GM23338 (cell line): ENCODE data around the gene NBAS. TPM values are rescaled to one million over a fixed set of nuclear protein-coding genes. Genes with fewer than 3 reads are reported as not detected.

Experiments
- ATAC-seq: fragments of 200-7000 bp; cut with Tn5 transposase; 3 replicates; pipeline ENCODE4 v1.9.1; 2020
- DNase-seq: peaks from one replicate; pipeline ENCODE4 v3.0.0-alpha.2; 2015; ENCODE audit warnings: low spot score
- H2AFZ ChIP-seq: fragments of 200-600 bp; sonication (generic); 2 replicates; pipeline ENCODE4 v1.8.0; 2016; ENCODE audit warnings: antibody characterized with exemption, mild to moderate bottlenecking, moderate library complexity
- H3F3A ChIP-seq: fragments of 200-600 bp; sonication (generic); replicated peaks from 2 replicates; pipeline ENCODE4 v1.8.0; 2017; ENCODE audit warnings: antibody characterized with exemption, mixed run types, low read depth
- H3K27ac ChIP-seq: fragments of 200-600 bp; sonication (generic); 2 replicates; pipeline ENCODE4 v1.6.1; 2016; ENCODE audit warnings: low read depth
- H3K27me3 ChIP-seq: fragments of 200-600 bp; sonication (generic); 2 replicates; pipeline ENCODE4 v1.8.0; 2016; ENCODE audit warnings: mild to moderate bottlenecking, mixed run types, moderate library complexity; ENCODE audit not compliant: insufficient read depth
- H3K36me3 ChIP-seq: fragments of 200-600 bp; sonication (generic); 2 replicates; pipeline ENCODE4 v1.8.0; 2016; ENCODE audit warnings: mild to moderate bottlenecking; ENCODE audit not compliant: insufficient read depth
- H3K4me1 ChIP-seq: fragments of 200-600 bp; sonication (generic); 2 replicates; pipeline ENCODE4 v1.8.0; 2016; ENCODE audit warnings: mild to moderate bottlenecking, moderate library complexity; ENCODE audit not compliant: insufficient read depth
- H3K4me2 ChIP-seq: fragments of 200-600 bp; sonication (generic); 2 replicates; pipeline ENCODE4 v1.7.1; 2017; ENCODE audit warnings: mixed run types
- H3K4me3 ChIP-seq: fragments of 200-600 bp; sonication (generic); 2 replicates; pipeline ENCODE4 v1.6.1; 2016; ENCODE audit warnings: mixed run types
- H3K79me2 ChIP-seq: fragments of 200-600 bp; sonication (generic); replicated peaks from 2 replicates; pipeline ENCODE4 v1.8.0; 2017; ENCODE audit warnings: mild to moderate bottlenecking; ENCODE audit not compliant: insufficient read depth
- H3K9me2 ChIP-seq: fragments of 200-600 bp; sonication (generic); 2 replicates; pipeline ENCODE4 v1.8.0; 2017; ENCODE audit not compliant: insufficient read depth
- H4K20me1 ChIP-seq: fragments of 200-600 bp; sonication (generic); replicated peaks from 2 replicates; pipeline ENCODE4 v1.8.0; 2017; ENCODE audit warnings: mild to moderate bottlenecking; ENCODE audit not compliant: insufficient read depth
- H3K27ac Mint-ChIP-seq: 2 replicates; pipeline ENCODE4 v1.8.0; 2020; ENCODE audit warnings: inconsistent platforms, mild to moderate bottlenecking, moderate library complexity, mixed read lengths
- H3K27me3 Mint-ChIP-seq: 3 replicates; pipeline ENCODE4 v1.8.0; 2022; ENCODE audit warnings: low read depth, mild to moderate bottlenecking, moderate library complexity, mixed read lengths, inconsistent platforms; ENCODE audit not compliant: insufficient read depth, poor library complexity
- H3K36me3 Mint-ChIP-seq: 3 replicates; pipeline ENCODE4 v1.8.0; 2021; ENCODE audit warnings: low read depth, mild to moderate bottlenecking, inconsistent platforms, moderate library complexity, mixed read lengths
- H3K4me1 Mint-ChIP-seq: 3 replicates; pipeline ENCODE4 v1.8.0; 2020; ENCODE audit warnings: mild to moderate bottlenecking, inconsistent platforms, mixed read lengths
- H3K4me3 Mint-ChIP-seq: 3 replicates; pipeline ENCODE4 v1.8.0; 2021; ENCODE audit warnings: moderate library complexity, mild to moderate bottlenecking, inconsistent platforms, mixed read lengths
- H3K9me3 Mint-ChIP-seq: 3 replicates; pipeline ENCODE4 v1.8.0; 2020; ENCODE audit warnings: moderate library complexity, mild to moderate bottlenecking, inconsistent platforms, mixed read lengths
- CREB1 ChIP-seq: fragments of 250-450 bp; sonication (Bioruptor Pico); IDR thresholded peaks from 2 replicates; pipeline ENCODE4 v1.5.0; 2020; ENCODE audit warnings: low read depth, mild to moderate bottlenecking, moderate library complexity
- CTCF ChIP-seq, 2 experiments: fragments of 200-600 bp in 1 of 2; sonication (generic) in 1 of 2; conservative IDR thresholded peaks; 2 replicates each; pipeline versions ENCODE4 v1.5.1 to v1.6.1; 2016 to 2017; ENCODE audit warnings: antibody characterized with exemption in 2 of 2, low read depth in 2 of 2, mild to moderate bottlenecking in 2 of 2, moderate library complexity in 1 of 2
- ETS1 ChIP-seq: IDR thresholded peaks from 2 replicates; pipeline ENCODE4 v1.6.1; 2016; ENCODE audit warnings: antibody characterized with exemption
- EZH2 ChIP-seq: fragments of 200-600 bp; sonication (generic); IDR thresholded peaks from one replicate; pipeline ENCODE4 v1.8.0; 2017; ENCODE audit warnings: antibody characterized with exemption, mild to moderate bottlenecking, low read depth; ENCODE audit not compliant: unreplicated experiment
- EZH2phosphoT487 ChIP-seq: fragments of 200-600 bp; sonication (generic); IDR thresholded peaks from one replicate; pipeline ENCODE4 v1.8.1; 2018; ENCODE audit warnings: antibody characterized with exemption; ENCODE audit not compliant: unreplicated experiment
- JUNB ChIP-seq: IDR thresholded peaks from one replicate; pipeline ENCODE4 v1.6.1; 2016; ENCODE audit warnings: antibody characterized with exemption; ENCODE audit not compliant: unreplicated experiment
- NANOG ChIP-seq: IDR thresholded peaks from 2 replicates; pipeline ENCODE4 v1.6.1; 2016; ENCODE audit warnings: antibody characterized with exemption, borderline replicate concordance
- POLR2AphosphoS5 ChIP-seq: IDR thresholded peaks from 2 replicates; pipeline ENCODE4 v1.6.1; 2016; ENCODE audit warnings: antibody characterized with exemption, low read depth
- STAT1 ChIP-seq: IDR thresholded peaks from one replicate; pipeline ENCODE4 v1.6.1; 2016; ENCODE audit warnings: antibody characterized with exemption; ENCODE audit not compliant: unreplicated experiment
- ZNF114 ChIP-seq: fragments of 250-450 bp; sonication (Bioruptor Pico); IDR thresholded peaks from 2 replicates; pipeline ENCODE4 v1.5.0; 2020; ENCODE audit warnings: mild to moderate bottlenecking, moderate library complexity
- ZNF331 ChIP-seq: fragments of 250-450 bp; sonication (Bioruptor Pico); IDR thresholded peaks from 2 replicates; pipeline ENCODE4 v1.5.0; 2020; ENCODE audit warnings: low read depth, mild to moderate bottlenecking, moderate library complexity
- polyA plus RNA-seq: library from polyadenylated mRNA; unstranded; fragments of >200 nt; fragmentation: Nextera tagmentation; extraction: Ambion mirVana; gene quantifications from 2 replicates; pipeline ENCODE4 v1.2.1, GENCODE V29; 2016
- total RNA-seq: library from RNA; depleted of rRNA; stranded (reverse); fragments of >200 nt; shearing (Covaris generic); gene quantifications from 2 replicates; pipeline ENCODE4 v1.2.3, GENCODE V29; 2014
- TF ChIP-seq, protein P1 (sequence below): fragments of 250-450 bp; sonication (Bioruptor Pico); IDR thresholded peaks from 2 replicates; pipeline ENCODE4 v1.5.0; 2020; ENCODE audit warnings: mild to moderate bottlenecking, moderate library complexity
- TF ChIP-seq, protein P2 (sequence below): IDR thresholded peaks from one replicate; pipeline ENCODE4 v1.6.1; 2018; ENCODE audit warnings: antibody characterized with exemption; ENCODE audit not compliant: unreplicated experiment

The NBAS gene
- total and polyA plus RNA-seq, 2 experiments from 2014 or later: 24.8 to 38.9 TPM

DNA sequence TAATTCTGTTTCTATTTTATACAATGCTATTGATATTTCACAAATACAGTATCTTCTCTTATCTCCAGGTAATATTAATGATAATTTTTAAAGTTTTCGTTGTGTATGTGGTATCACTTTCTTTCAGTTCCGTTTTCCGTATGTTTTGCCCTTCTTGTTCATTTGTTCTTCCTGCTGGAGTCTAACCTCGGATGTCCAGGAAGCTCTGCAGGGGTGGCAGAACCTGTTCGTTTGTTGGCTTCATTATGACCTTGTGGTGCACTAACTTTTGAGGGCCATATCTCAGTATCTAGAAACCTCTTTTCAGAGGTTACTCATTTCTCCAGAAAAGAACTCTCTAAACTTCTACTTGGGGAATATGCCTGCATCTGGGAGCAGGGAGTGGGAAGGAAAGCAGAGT lies 134.5 kb downstream of the NBAS start:
- H3K36me3 ChIP-seq: no peaks in the 10 kb centered on the region
- H2AFZ ChIP-seq: no peak overlapping the region
- H3K4me3 Mint-ChIP-seq: no peak overlapping the region
- H3K9me3 Mint-ChIP-seq: no peaks in the 10 kb centered on the region
- H4K20me1 ChIP-seq: no peaks in the 10 kb centered on the region
- H3F3A ChIP-seq: no peaks in the 10 kb centered on the region
- no peak for ATAC-seq
- H3K4me3 ChIP-seq: no peak overlapping the region
- no peak overlapping the region for H3K27ac ChIP-seq
- H3K4me2 ChIP-seq: no peak overlapping the region
- no peaks in the 10 kb centered on the region for H3K27me3 Mint-ChIP-seq
- TF ChIP-seq ZNF331 (CRISPR knock-in tag): no peak
- no peak for TF ChIP-seq CREB1
- TF ChIP-seq POLR2AphosphoS5: no peak
- no peak for TF ChIP-seq JUNB
- no peak for TF ChIP-seq STAT1
- TF ChIP-seq, protein P1, sequence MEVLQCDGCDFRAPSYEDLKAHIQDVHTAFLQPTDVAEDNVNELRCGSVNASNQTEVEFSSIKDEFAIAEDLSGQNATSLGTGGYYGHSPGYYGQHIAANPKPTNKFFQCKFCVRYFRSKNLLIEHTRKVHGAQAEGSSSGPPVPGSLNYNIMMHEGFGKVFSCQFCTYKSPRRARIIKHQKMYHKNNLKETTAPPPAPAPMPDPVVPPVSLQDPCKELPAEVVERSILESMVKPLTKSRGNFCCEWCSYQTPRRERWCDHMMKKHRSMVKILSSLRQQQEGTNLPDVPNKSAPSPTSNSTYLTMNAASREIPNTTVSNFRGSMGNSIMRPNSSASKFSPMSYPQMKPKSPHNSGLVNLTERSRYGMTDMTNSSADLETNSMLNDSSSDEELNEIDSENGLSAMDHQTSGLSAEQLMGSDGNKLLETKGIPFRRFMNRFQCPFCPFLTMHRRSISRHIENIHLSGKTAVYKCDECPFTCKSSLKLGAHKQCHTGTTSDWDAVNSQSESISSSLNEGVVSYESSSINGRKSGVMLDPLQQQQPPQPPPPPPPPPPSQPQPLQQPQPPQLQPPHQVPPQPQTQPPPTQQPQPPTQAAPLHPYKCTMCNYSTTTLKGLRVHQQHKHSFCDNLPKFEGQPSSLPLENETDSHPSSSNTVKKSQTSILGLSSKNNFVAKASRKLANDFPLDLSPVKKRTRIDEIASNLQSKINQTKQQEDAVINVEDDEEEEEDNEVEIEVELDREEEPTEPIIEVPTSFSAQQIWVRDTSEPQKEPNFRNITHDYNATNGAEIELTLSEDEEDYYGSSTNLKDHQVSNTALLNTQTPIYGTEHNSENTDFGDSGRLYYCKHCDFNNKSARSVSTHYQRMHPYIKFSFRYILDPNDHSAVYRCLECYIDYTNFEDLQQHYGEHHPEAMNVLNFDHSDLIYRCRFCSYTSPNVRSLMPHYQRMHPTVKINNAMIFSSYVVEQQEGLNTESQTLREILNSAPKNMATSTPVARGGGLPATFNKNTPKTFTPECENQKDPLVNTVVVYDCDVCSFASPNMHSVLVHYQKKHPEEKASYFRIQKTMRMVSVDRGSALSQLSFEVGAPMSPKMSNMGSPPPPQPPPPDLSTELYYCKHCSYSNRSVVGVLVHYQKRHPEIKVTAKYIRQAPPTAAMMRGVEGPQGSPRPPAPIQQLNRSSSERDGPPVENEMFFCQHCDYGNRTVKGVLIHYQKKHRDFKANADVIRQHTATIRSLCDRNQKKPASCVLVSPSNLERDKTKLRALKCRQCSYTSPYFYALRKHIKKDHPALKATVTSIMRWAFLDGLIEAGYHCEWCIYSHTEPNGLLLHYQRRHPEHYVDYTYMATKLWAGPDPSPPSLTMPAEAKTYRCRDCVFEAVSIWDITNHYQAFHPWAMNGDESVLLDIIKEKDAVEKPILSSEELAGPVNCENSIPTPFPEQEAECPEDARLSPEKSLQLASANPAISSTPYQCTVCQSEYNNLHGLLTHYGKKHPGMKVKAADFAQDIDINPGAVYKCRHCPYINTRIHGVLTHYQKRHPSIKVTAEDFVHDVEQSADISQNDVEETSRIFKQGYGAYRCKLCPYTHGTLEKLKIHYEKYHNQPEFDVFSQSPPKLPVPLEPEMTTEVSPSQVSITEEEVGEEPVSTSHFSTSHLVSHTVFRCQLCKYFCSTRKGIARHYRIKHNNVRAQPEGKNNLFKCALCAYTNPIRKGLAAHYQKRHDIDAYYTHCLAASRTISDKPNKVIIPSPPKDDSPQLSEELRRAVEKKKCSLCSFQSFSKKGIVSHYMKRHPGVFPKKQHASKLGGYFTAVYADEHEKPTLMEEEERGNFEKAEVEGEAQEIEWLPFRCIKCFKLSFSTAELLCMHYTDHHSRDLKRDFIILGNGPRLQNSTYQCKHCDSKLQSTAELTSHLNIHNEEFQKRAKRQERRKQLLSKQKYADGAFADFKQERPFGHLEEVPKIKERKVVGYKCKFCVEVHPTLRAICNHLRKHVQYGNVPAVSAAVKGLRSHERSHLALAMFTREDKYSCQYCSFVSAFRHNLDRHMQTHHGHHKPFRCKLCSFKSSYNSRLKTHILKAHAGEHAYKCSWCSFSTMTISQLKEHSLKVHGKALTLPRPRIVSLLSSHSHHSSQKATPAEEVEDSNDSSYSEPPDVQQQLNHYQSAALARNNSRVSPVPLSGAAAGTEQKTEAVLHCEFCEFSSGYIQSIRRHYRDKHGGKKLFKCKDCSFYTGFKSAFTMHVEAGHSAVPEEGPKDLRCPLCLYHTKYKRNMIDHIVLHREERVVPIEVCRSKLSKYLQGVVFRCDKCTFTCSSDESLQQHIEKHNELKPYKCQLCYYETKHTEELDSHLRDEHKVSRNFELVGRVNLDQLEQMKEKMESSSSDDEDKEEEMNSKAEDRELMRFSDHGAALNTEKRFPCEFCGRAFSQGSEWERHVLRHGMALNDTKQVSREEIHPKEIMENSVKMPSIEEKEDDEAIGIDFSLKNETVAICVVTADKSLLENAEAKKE (CRISPR knock-in tag): no peak
- TF ChIP-seq EZH2: no peak
- no peak for TF ChIP-seq NANOG
- TF ChIP-seq EZH2phosphoT487: no peak
- TF ChIP-seq ZNF114 (CRISPR knock-in tag): no peak
- TF ChIP-seq, protein P2, sequence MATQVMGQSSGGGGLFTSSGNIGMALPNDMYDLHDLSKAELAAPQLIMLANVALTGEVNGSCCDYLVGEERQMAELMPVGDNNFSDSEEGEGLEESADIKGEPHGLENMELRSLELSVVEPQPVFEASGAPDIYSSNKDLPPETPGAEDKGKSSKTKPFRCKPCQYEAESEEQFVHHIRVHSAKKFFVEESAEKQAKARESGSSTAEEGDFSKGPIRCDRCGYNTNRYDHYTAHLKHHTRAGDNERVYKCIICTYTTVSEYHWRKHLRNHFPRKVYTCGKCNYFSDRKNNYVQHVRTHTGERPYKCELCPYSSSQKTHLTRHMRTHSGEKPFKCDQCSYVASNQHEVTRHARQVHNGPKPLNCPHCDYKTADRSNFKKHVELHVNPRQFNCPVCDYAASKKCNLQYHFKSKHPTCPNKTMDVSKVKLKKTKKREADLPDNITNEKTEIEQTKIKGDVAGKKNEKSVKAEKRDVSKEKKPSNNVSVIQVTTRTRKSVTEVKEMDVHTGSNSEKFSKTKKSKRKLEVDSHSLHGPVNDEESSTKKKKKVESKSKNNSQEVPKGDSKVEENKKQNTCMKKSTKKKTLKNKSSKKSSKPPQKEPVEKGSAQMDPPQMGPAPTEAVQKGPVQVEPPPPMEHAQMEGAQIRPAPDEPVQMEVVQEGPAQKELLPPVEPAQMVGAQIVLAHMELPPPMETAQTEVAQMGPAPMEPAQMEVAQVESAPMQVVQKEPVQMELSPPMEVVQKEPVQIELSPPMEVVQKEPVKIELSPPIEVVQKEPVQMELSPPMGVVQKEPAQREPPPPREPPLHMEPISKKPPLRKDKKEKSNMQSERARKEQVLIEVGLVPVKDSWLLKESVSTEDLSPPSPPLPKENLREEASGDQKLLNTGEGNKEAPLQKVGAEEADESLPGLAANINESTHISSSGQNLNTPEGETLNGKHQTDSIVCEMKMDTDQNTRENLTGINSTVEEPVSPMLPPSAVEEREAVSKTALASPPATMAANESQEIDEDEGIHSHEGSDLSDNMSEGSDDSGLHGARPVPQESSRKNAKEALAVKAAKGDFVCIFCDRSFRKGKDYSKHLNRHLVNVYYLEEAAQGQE: no peak
- no peak for TF ChIP-seq CTCF (conservative IDR thresholded peaks at IDR 0.05; ENCODE audit: low read depth in 2 of 2)
- no peak for TF ChIP-seq ETS1
- no peaks in the 10 kb centered on the region for H3K79me2 ChIP-seq
- no peak for DNase-seq
- H3K27ac Mint-ChIP-seq: no peak overlapping the region
- peaks cover 15% of the 10 kb centered on the region for H3K4me1 Mint-ChIP-seq
- H3K9me2 ChIP-seq: no peaks in the 10 kb centered on the region
- peaks cover 2% of the 10 kb centered on the region; the same call in 1 of the 2 replicates for H3K4me1 ChIP-seq
- no peaks in the 10 kb centered on the region for H3K27me3 ChIP-seq
- no peaks in the 10 kb centered on the region for H3K36me3 Mint-ChIP-seq
